Inferior parietal cortex (tissue), 1 donor: ENCODE results near the gene IDNK.

Source experiments
- DNase-seq: peaks from one replicate; pipeline ENCODE4 v3.0.0-alpha.2; 2016; ENCODE audit errors: extremely low spot score

The IDNK gene

GRCh38 chr9:83691492-83691891, 68.5 kb downstream of the IDNK start:
- no peak for DNase-seq
